H1 (cell line): ENCODE measurements around the gene AGTR1. TPM values are rescaled to one million over a fixed set of nuclear protein-coding genes. Genes with fewer than 3 reads are reported as not detected.

Experiments
- CTCF ChIA-PET: fragments of 300-600 bp; sonication (Branson Sonifier 250); formaldehyde crosslinking; loops from one replicate; lab custom pipeline; 2021; ENCODE audit not compliant: partially characterized antibody; lab: Charles Lee
- POLR2A ChIA-PET: fragments of 300-600 bp; sonication (Branson Sonifier 250); formaldehyde crosslinking; loops from one replicate; lab custom pipeline; 2021; ENCODE audit warnings: inconsistent platforms; ENCODE audit not compliant: partially characterized antibody; lab: Charles Lee
- DNase-seq, 2 experiments: peaks; one replicate each; pipeline versions ENCODE4 v3.0.0 to v3.0.0-alpha.2; 2010 to 2022; ENCODE audit warnings: low spot score in 2 of 2, low read depth in 1 of 2, mixed read lengths in 1 of 2
- FAIRE-seq: peaks from 2 replicates; lab custom pipeline; 2011; peaks lifted over from hg19 to GRCh38; lab: Jason Lieb, UNC
- H2AFZ ChIP-seq: 2 replicates; pipeline ENCODE4 v1.8.1; 2012; ENCODE audit warnings: low read length, inconsistent platforms
- H2AK5ac ChIP-seq: 2 replicates; pipeline ENCODE4 v1.6.1; 2013; ENCODE audit warnings: low read depth, low read length
- H2BK120ac ChIP-seq: replicated peaks from 2 replicates; pipeline ENCODE3; 2013; ENCODE audit warnings: low read depth, low read length, inconsistent platforms
- H2BK12ac ChIP-seq: 2 replicates; pipeline ENCODE4 v1.6.1; 2013; ENCODE audit warnings: low read depth, low read length
- H2BK15ac ChIP-seq: 2 replicates; pipeline ENCODE4 v1.6.1; 2013; ENCODE audit warnings: low read length
- H2BK20ac ChIP-seq: 2 replicates; pipeline ENCODE4 v1.6.1; 2013; ENCODE audit warnings: low read length
- H2BK5ac ChIP-seq: 2 replicates; pipeline ENCODE4 v1.6.1; 2013; ENCODE audit warnings: low read depth, low read length
- H3K14ac ChIP-seq: 2 replicates; pipeline ENCODE4 v1.6.1; 2013; ENCODE audit warnings: inconsistent platforms; ENCODE audit not compliant: insufficient read length
- H3K18ac ChIP-seq: 2 replicates; pipeline ENCODE4 v1.6.1; 2013; ENCODE audit warnings: low read length; ENCODE audit errors: extremely low read depth
- H3K23ac ChIP-seq: 2 replicates; pipeline ENCODE4 v1.6.1; 2013; ENCODE audit warnings: inconsistent platforms; ENCODE audit not compliant: insufficient read length
- H3K23me2 ChIP-seq: 2 replicates; pipeline ENCODE4 v1.6.1; 2013; ENCODE audit warnings: low read depth, low read length
- H3K27ac ChIP-seq: 2 replicates; pipeline ENCODE4 v1.6.1; 2011; ENCODE audit warnings: low read depth, low read length, inconsistent platforms
- H3K27me3 ChIP-seq, 4 experiments: replicated peaks in 1 of 4; 1 replicate in 1 of 4; 2 replicates in 3 of 4; pipeline versions ENCODE4 v1.6.1 to v1.8.1; 2011 to 2013; ENCODE audit warnings: low read length in 3 of 4, mild to moderate bottlenecking in 3 of 4, inconsistent platforms in 2 of 4, mixed read lengths in 2 of 4, moderate library complexity in 1 of 4; ENCODE audit not compliant: control insufficient read depth in 3 of 4, insufficient read depth in 3 of 4; ENCODE audit errors: extremely low read depth in 1 of 4
- H3K36me3 ChIP-seq, 4 experiments: 2 replicates each; pipeline versions ENCODE4 v1.6.1 to v1.8.1; 2011 to 2013; ENCODE audit warnings: mild to moderate bottlenecking in 4 of 4, low read length in 3 of 4, moderate library complexity in 2 of 4, control low read depth in 1 of 4, inconsistent platforms in 1 of 4; ENCODE audit not compliant: insufficient read depth in 4 of 4, control insufficient read depth in 2 of 4
- H3K4ac ChIP-seq: replicated peaks from 2 replicates; pipeline ENCODE3; 2013; ENCODE audit warnings: low read length, low read depth, mixed read lengths, inconsistent platforms; ENCODE audit not compliant: insufficient read length
- H3K4me1 ChIP-seq, 4 experiments: replicated peaks in 1 of 4; 1 replicate in 1 of 4; 2 replicates in 3 of 4; pipeline versions ENCODE4 v1.6.1 to v1.8.1; 2011 to 2013; ENCODE audit warnings: low read length in 3 of 4, inconsistent platforms in 2 of 4, mixed read lengths in 1 of 4; ENCODE audit not compliant: insufficient read depth in 4 of 4, control insufficient read depth in 3 of 4
- H3K4me2 ChIP-seq, 2 experiments: 2 replicates each; pipeline versions ENCODE4 v1.6.1 to v1.8.1; 2011 to 2013; ENCODE audit warnings: low read depth in 2 of 2, low read length in 2 of 2, control low read depth in 1 of 2, inconsistent platforms in 1 of 2, mild to moderate bottlenecking in 1 of 2; ENCODE audit not compliant: insufficient read depth in 1 of 2
- H3K4me3 ChIP-seq, 4 experiments: fragments of 200-600, 300-600 bp in 1 of 4; sonication (generic), shearing (Covaris generic), sonication (Bioruptor Twin) in 1 of 4; 2 replicates each; pipeline versions ENCODE4 v1.5.1 to v1.8.1; 2011 to 2016; ENCODE audit warnings: low read length in 4 of 4, low read depth in 3 of 4, control low read depth in 2 of 4, inconsistent platforms in 2 of 4, mild to moderate bottlenecking in 2 of 4, mixed read lengths in 1 of 4, moderate library complexity in 1 of 4; ENCODE audit not compliant: insufficient read depth in 2 of 4; ENCODE audit errors: extremely low read depth in 1 of 4
- H3K56ac ChIP-seq: replicated peaks from 2 replicates; pipeline ENCODE3; 2013; ENCODE audit warnings: low read depth, mild to moderate bottlenecking, mixed read lengths, low read length, inconsistent platforms; ENCODE audit not compliant: insufficient read length
- H3K79me1 ChIP-seq: 2 replicates; pipeline ENCODE4 v1.6.1; 2013; ENCODE audit warnings: low read depth, low read length, control low read depth
- H3K79me2 ChIP-seq, 2 experiments: 2 replicates each; pipeline versions ENCODE4 v1.6.1 to v1.8.1; 2012 to 2013; ENCODE audit warnings: low read length in 2 of 2, mild to moderate bottlenecking in 2 of 2, inconsistent platforms in 1 of 2; ENCODE audit not compliant: insufficient read depth in 2 of 2, control insufficient read depth in 1 of 2
- H3K9ac ChIP-seq, 4 experiments: replicated peaks in 1 of 4; 1 replicate in 1 of 4; 2 replicates in 3 of 4; pipeline versions ENCODE4 v1.6.1 to v1.8.1; 2011 to 2013; ENCODE audit warnings: low read depth in 3 of 4, low read length in 3 of 4, control low read depth in 2 of 4, mild to moderate bottlenecking in 2 of 4, moderate library complexity in 2 of 4, inconsistent platforms in 1 of 4; ENCODE audit errors: extremely low read depth in 1 of 4
- H3K9me3 ChIP-seq, 2 experiments: 2 replicates each; pipeline versions ENCODE4 v1.6.1 to v1.8.1; 2012 to 2013; ENCODE audit warnings: mild to moderate bottlenecking in 2 of 2, moderate library complexity in 2 of 2, control low read depth in 1 of 2, inconsistent platforms in 1 of 2, low read depth in 1 of 2, low read length in 1 of 2, mixed read lengths in 1 of 2; ENCODE audit not compliant: insufficient read depth in 2 of 2
- H4K20me1 ChIP-seq, 2 experiments: replicated peaks in 1 of 2; 2 replicates each; pipeline versions ENCODE3 to v1.8.1; 2011 to 2013; ENCODE audit warnings: inconsistent platforms in 2 of 2, low read length in 2 of 2, mild to moderate bottlenecking in 1 of 2; ENCODE audit not compliant: insufficient read depth in 2 of 2, control insufficient read depth in 1 of 2
- H4K5ac ChIP-seq: 2 replicates; pipeline ENCODE4 v1.6.1; 2013; ENCODE audit warnings: low read length, low read depth, mixed read lengths, inconsistent platforms; ENCODE audit not compliant: insufficient read length
- H4K8ac ChIP-seq: 2 replicates; pipeline ENCODE4 v1.8.0; 2013; ENCODE audit warnings: mild to moderate bottlenecking, moderate library complexity, low read length, inconsistent platforms; ENCODE audit not compliant: insufficient read depth; ENCODE audit errors: extremely low read depth
- H4K91ac ChIP-seq: replicated peaks from 2 replicates; pipeline ENCODE3; 2013; ENCODE audit warnings: low read length, mixed read lengths, inconsistent platforms; ENCODE audit not compliant: insufficient read length
- CREB1 ChIP-seq: IDR thresholded peaks from 2 replicates; pipeline ENCODE4 v1.6.1; 2012; ENCODE audit warnings: inconsistent platforms
- JUN ChIP-seq: IDR thresholded peaks from 2 replicates; pipeline ENCODE4 v1.6.1; 2011; ENCODE audit warnings: low read depth, mild to moderate bottlenecking, improper control_type of control experiment, low read length
- KDM1A ChIP-seq: fragments of 200-600, 300-600 bp; sonication (generic); IDR thresholded peaks from 2 replicates; pipeline ENCODE4 v1.7.1; 2016; ENCODE audit warnings: mild to moderate bottlenecking, low read length, borderline replicate concordance
- MAFK ChIP-seq: IDR thresholded peaks from 2 replicates; pipeline ENCODE4 v1.6.1; 2012; ENCODE audit warnings: low read depth, mild to moderate bottlenecking, improper control_type of control experiment, low read length
- RAD21 ChIP-seq, 2 experiments: IDR thresholded peaks in 1 of 2; conservative IDR thresholded peaks in 1 of 2; 2 replicates each; pipeline ENCODE4 v1.6.1; 2011; ENCODE audit warnings: low read depth in 2 of 2, low read length in 2 of 2, improper control_type of control experiment in 1 of 2, inconsistent platforms in 1 of 2, mild to moderate bottlenecking in 1 of 2, moderate library complexity in 1 of 2
- RNF2 ChIP-seq: fragments of 200-900, 300-1000 bp; sonication (generic); IDR thresholded peaks from 2 replicates; pipeline ENCODE4 v1.7.1; 2016; ENCODE audit warnings: borderline replicate concordance, low read depth, mild to moderate bottlenecking, antibody characterized with exemption, low read length; ENCODE audit not compliant: poor library complexity, severe bottlenecking; ENCODE audit errors: missing control alignments
- SP4 ChIP-seq: IDR thresholded peaks from 2 replicates; pipeline ENCODE4 v1.6.1; 2012; ENCODE audit warnings: low read length, inconsistent platforms
- TCF12 ChIP-seq: IDR thresholded peaks from 2 replicates; pipeline ENCODE4 v1.6.1; 2011; ENCODE audit warnings: low read depth, mild to moderate bottlenecking, low read length
- WGBS, 2 experiments: shearing (Covaris generic) in 1 of 2; methylation state at CpG; one replicate each; pipeline versions ENCODE4 v1.1.6 to v1.1.7; 2013 to 2015; ENCODE audit warnings: low lambda C conversion rate in 2 of 2, mixed read lengths in 2 of 2, inconsistent platforms in 1 of 2, low coverage in 1 of 2, missing lambda C conversion rate in 1 of 2; ENCODE audit not compliant: insufficient replicate concordance in 2 of 2, insufficient coverage in 1 of 2, insufficient read length in 1 of 2; ENCODE audit errors: extremely low coverage in 1 of 2, missing lambda C conversion rate in 1 of 2; 5-methylcytosine and 5-hydroxymethylcytosine counted together
- polyA plus RNA-seq, 7 experiments: library from polyadenylated mRNA; depleted of rRNA in 3 of 7; stranded (reverse) in 5 of 7; unstranded in 2 of 7; fragments of >200 nt in 5 of 7; fragments of 200-250 nt in 2 of 7; gene quantifications; 1 replicate in 5 of 7; 2 replicates in 1 of 7; 4 replicates in 1 of 7; pipeline versions ENCODE4 v1.2.1 to v1.2.3, GENCODE V29; 2011 to 2013; ENCODE audit warnings: missing spikeins in 2 of 7, mixed read lengths in 2 of 7
- total RNA-seq: library from RNA; stranded (reverse); fragmentation: NEBNext Ultra II Directional; extraction: Animal tissue kit (Norgen Biotek cat#: 25700); gene quantifications from 2 replicates; pipeline ENCODE4 v1.2.1, GENCODE V29; 2021

Gene AGTR1
- total and polyA plus RNA-seq, 2 of the 8 experiments (the other 6 are each of a cell fraction or from before 2014, with no cell fraction given): 0.03 TPM; not detected in 1

GRCh38 chr3:148654433-148654832, 43.3 kb upstream of the AGTR1 start:
- Histone ChIP-seq H4K91ac (no peak overlapping the region), H3K4me2 (no peak overlapping the region), H3K9ac (no peak overlapping the region), H4K5ac (no peak overlapping the region), H3K23me2 (no peaks in the 10 kb centered on the region), H2BK120ac (no peak overlapping the region), H4K20me1 (no peaks in the 10 kb centered on the region), H3K4ac (no peak overlapping the region), H4K8ac (no peak overlapping the region), H3K27me3 (no peaks in the 10 kb centered on the region), H3K79me2 (no peaks in the 10 kb centered on the region), H2AFZ (no peak overlapping the region), H3K4me1 (no peaks in the 10 kb centered on the region), H2BK5ac (no peak overlapping the region), H2BK20ac (no peak overlapping the region), H3K79me1 (no peaks in the 10 kb centered on the region), H3K14ac (no peak overlapping the region), H3K23ac (no peak overlapping the region), H2AK5ac (no peak overlapping the region), H3K36me3 (no peaks in the 10 kb centered on the region), H3K4me3 (no peak overlapping the region), H2BK15ac (no peak overlapping the region), H3K27ac (no peak overlapping the region), H3K18ac (no peak overlapping the region), H2BK12ac (no peak overlapping the region), H3K56ac (no peak overlapping the region), H3K9me3 (peaks cover 0 to 3% of the 10 kb centered on the region in 2 experiments; a peak in 1 of 4 replicates)
- no peak for FAIRE-seq
- POLR2A ChIA-PET: no interaction called here
- WGBS, 2 experiments: 93% methylated on average over 4 of the region's 4 CpGs; no CpG with 5 or more reads in 1 of the 2 experiments
- CTCF ChIA-PET: no interaction called here
- DNase-seq: no peak
- TF ChIP-seq RAD21 (IDR thresholded peaks at IDR 0.05 in 1 of 2, conservative IDR thresholded peaks at IDR 0.05 in 1 of 2; ENCODE audit: low read depth in 2 of 2, low read length in 2 of 2): no peak
- TF ChIP-seq TCF12: no peak
- TF ChIP-seq KDM1A: peak; percentile 68; the same call in 1 of the 2 replicates
- TF ChIP-seq RNF2: no peak
- no peak for TF ChIP-seq MAFK
- no peak for TF ChIP-seq SP4
- TF ChIP-seq CREB1: no peak
- TF ChIP-seq JUN: no peak
